GM23248 (cell line): Measurements from ENCODE around the gene OR2W1. TPM values are rescaled to one million over a fixed set of nuclear protein-coding genes. Genes with fewer than 3 reads are reported as not detected.

Experiments
- DNase-seq: peaks from one replicate; pipeline ENCODE4 v3.0.0-alpha.2; 2015
- H2AFZ ChIP-seq: fragments of 200-600 bp; sonication (generic); 2 replicates; pipeline ENCODE4 v1.6.1; 2016; ENCODE audit warnings: antibody characterized with exemption
- H3F3A ChIP-seq: fragments of 200-600 bp; sonication (generic); 2 replicates; pipeline ENCODE4 v1.6.1; 2016; ENCODE audit warnings: mild to moderate bottlenecking, antibody characterized with exemption, mixed run types; ENCODE audit not compliant: insufficient read depth
- H3K27ac ChIP-seq: fragments of 200-600 bp; sonication (generic); 2 replicates; pipeline ENCODE4 v1.5.1; 2016; ENCODE audit warnings: mild to moderate bottlenecking
- H3K27me3 ChIP-seq: fragments of 200-600 bp; sonication (generic); replicated peaks from 2 replicates; pipeline ENCODE4 v1.6.1; 2016; ENCODE audit warnings: mild to moderate bottlenecking; ENCODE audit not compliant: insufficient read depth
- H3K36me3 ChIP-seq: fragments of 200-600 bp; sonication (generic); 2 replicates; pipeline ENCODE4 v1.6.1; 2016; ENCODE audit warnings: low read depth, mild to moderate bottlenecking
- H3K4me1 ChIP-seq: fragments of 200-600 bp; sonication (generic); 2 replicates; pipeline ENCODE4 v1.6.1; 2016; ENCODE audit warnings: mild to moderate bottlenecking; ENCODE audit not compliant: insufficient read depth
- H3K4me2 ChIP-seq: fragments of 200-600 bp; sonication (generic); one replicate; pipeline ENCODE4 v1.6.1; 2016; ENCODE audit warnings: mild to moderate bottlenecking; ENCODE audit not compliant: unreplicated experiment
- H3K4me3 ChIP-seq: fragments of 200-600 bp; sonication (generic); 2 replicates; pipeline ENCODE4 v1.5.1; 2016; ENCODE audit warnings: mild to moderate bottlenecking
- H3K79me2 ChIP-seq: fragments of 200-600 bp; sonication (generic); 2 replicates; pipeline ENCODE4 v1.6.1; 2016; ENCODE audit warnings: mild to moderate bottlenecking; ENCODE audit not compliant: insufficient read depth
- H3K9ac ChIP-seq: fragments of 200-600 bp; sonication (generic); 2 replicates; pipeline ENCODE4 v1.6.1; 2016; ENCODE audit warnings: mild to moderate bottlenecking
- H3K9me2 ChIP-seq: fragments of 200-600 bp; sonication (generic); 2 replicates; pipeline ENCODE4 v1.6.1; 2016; ENCODE audit warnings: mixed run types, mild to moderate bottlenecking, moderate library complexity; ENCODE audit not compliant: insufficient read depth
- H3K9me3 ChIP-seq: fragments of 200-600 bp; sonication (generic); one replicate; pipeline ENCODE4 v1.6.1; 2017; ENCODE audit warnings: low read depth
- H4K20me1 ChIP-seq: fragments of 200-600 bp; sonication (generic); 2 replicates; pipeline ENCODE4 v1.6.0; 2016; ENCODE audit not compliant: insufficient read depth
- EZH2 ChIP-seq: fragments of 200-600 bp; sonication (generic); IDR thresholded peaks from 2 replicates; pipeline ENCODE4 v1.6.1; 2018; ENCODE audit warnings: antibody characterized with exemption, mild to moderate bottlenecking; ENCODE audit not compliant: insufficient read depth, poor library complexity, severe bottlenecking
- EZH2phosphoT487 ChIP-seq: fragments of 200-600 bp; sonication (generic); IDR thresholded peaks from 2 replicates; pipeline ENCODE4 v1.6.1; 2018; ENCODE audit warnings: antibody characterized with exemption, moderate library complexity, mild to moderate bottlenecking, low read depth; ENCODE audit not compliant: insufficient read depth
- WGBS, 2 experiments: methylation state at CpG; one replicate each; pipeline ENCODE4 v1.1.6; 2015 to 2017; ENCODE audit warnings: low lambda C conversion rate in 2 of 2, low coverage in 1 of 2; ENCODE audit errors: missing lambda C conversion rate in 2 of 2; 5-methylcytosine and 5-hydroxymethylcytosine counted together
- in situ Hi-C: fragments of 300-500 bp; cut with MboI; formaldehyde crosslinking; loops from 2 replicates; pipeline ENCODE4 v1.15.0; 2020
- polyA plus RNA-seq: library from polyadenylated mRNA; unstranded; fragments of >200 nt; fragmentation: Nextera tagmentation; extraction: Ambion mirVana; gene quantifications from 2 replicates; pipeline ENCODE4 v1.2.1, GENCODE V29; 2016
- total RNA-seq: library from RNA; depleted of rRNA; stranded (reverse); fragments of >200 nt; shearing (Covaris generic); gene quantifications from 2 replicates; pipeline ENCODE4 v1.2.3, GENCODE V29; 2014; rRNA removed

OR2W1 gene
- total RNA-seq (not detected in 2 replicates), polyA plus RNA-seq (not detected in 2 replicates)

DNA sequence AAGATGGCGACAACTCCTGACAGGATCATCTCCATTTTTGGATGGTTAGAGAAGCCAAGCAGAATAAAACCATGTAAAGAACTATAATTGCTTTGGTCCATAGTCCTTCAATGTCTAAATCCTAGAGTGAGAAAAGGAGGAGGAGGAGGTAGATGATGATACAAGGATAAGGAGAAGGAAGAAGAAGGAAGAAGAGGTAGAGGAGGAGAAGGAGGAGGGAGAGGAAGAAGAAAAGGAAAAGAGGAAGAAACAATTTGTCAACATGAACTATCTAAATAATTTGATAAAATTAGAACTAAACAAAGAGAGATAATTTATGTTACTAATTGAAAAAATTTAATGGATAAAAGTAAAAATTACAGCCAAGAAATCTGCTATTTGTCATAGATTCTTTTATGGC is at the start of gene OR2W1:
Gene OR2W1, minus strand, starts transcription at position 101 of the 400 bp plus-strand sequence. Its CDS starts 0 bp downstream, at position 101.
- Histone ChIP-seq H3K79me2 (no peaks in the 10 kb centered on the region), H3K9me2 (no peaks in the 10 kb centered on the region; the same call in 1 of the 2 replicates), H3K4me2 (no peak within 1 kb of the TSS), H3K27ac (no peak within 1 kb of the TSS), H3K4me3 (no peak within 1 kb of the TSS), H3K36me3 (no peaks in the 10 kb centered on the region), H3K27me3 (no peaks in the 10 kb centered on the region), H2AFZ (no peak within 1 kb of the TSS), H3K4me1 (no peaks in the 10 kb centered on the region), H4K20me1 (no peaks in the 10 kb centered on the region), H3K9ac (no peak within 1 kb of the TSS), H3K9me3 (no peaks in the 10 kb centered on the region), H3F3A (no peaks in the 10 kb centered on the region)
- TF ChIP-seq EZH2phosphoT487 (no peak), EZH2 (no peak)
- in situ Hi-C loops: no loop called here
- no peak for DNase-seq
- WGBS, 2 experiments: 4 to 5% methylated on average over 1 of the region's 1 CpG

DNA sequence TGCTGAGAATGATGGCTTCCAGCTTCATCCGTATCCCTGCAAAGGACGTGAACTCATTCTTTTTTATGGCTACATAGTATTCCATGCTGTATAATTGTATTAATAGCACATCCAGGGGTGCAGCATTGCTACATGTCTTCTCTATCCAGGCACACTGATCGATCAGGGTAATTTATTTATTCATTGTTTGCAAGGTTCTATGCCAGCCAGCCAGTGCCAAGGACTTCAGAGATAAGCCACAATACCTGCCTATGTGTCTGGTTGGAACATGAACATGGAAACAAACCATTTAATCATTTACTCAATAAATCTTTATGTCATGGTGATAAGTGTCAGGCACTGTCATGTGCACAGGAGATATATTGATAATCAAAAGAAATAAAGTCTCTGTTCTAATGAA is 48.0 kb upstream of the OR2W1 start:
- in situ Hi-C loops: no loop called here
- WGBS, 2 experiments: 19 to 31% methylated on average over 3 of the region's 3 CpGs
- TF ChIP-seq EZH2phosphoT487: no peak
- no peak for TF ChIP-seq EZH2

DNA sequence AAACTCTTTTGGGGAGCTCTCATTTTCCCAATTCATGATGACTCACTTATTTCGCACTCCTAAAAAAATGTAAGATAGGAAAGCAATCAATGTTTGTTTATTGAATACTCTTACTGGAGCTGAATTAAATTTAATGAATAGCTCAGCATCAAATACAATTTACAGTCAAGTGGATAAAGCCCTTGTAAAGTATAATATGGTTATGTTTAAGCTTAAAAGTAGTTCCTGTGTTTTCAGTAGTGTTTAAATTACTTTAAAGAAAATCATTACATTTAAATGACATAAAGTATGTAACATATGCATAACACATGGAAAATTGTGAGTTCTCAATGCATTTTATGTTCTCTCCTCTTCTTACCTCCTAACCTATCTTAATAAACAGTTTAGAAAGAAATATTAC is 42.2 kb upstream of the OR2W1 start, which contains the start of gene OR2B3:
Gene OR2B3, minus strand, starts transcription at position 101 of the 400 bp plus-strand sequence. Its CDS starts 65 bp downstream, at position 36.
- H3K9me2 ChIP-seq: no peaks in the 10 kb centered on the region
- no peaks in the 10 kb centered on the region for H4K20me1 ChIP-seq
- H2AFZ ChIP-seq: no peak within 1 kb of the TSS
- H3K9me3 ChIP-seq: no peaks in the 10 kb centered on the region
- H3K4me2 ChIP-seq: no peak within 1 kb of the TSS
- H3K27me3 ChIP-seq: no peaks in the 10 kb centered on the region
- 40 to 42% methylated on average over 1 of the region's 1 CpG for WGBS, 2 experiments
- H3K79me2 ChIP-seq: no peaks in the 10 kb centered on the region
- in situ Hi-C loops: no loop called here
- no peak for DNase-seq
- no peak within 1 kb of the TSS for H3K4me3 ChIP-seq
- H3K27ac ChIP-seq: no peak within 1 kb of the TSS
- H3K9ac ChIP-seq: no peak within 1 kb of the TSS
- H3K36me3 ChIP-seq: no peaks in the 10 kb centered on the region
- H3K4me1 ChIP-seq: no peaks in the 10 kb centered on the region
- TF ChIP-seq EZH2 (no peak), EZH2phosphoT487 (no peak)
- H3F3A ChIP-seq: no peaks in the 10 kb centered on the region

More for the DNA sequence above, 48.0 kb upstream of the OR2W1 start:
- H3K36me3 ChIP-seq: no peaks in the 10 kb centered on the region
- H3K9me2 ChIP-seq: no peaks in the 10 kb centered on the region
- H4K20me1 ChIP-seq: no peaks in the 10 kb centered on the region
- no peak overlapping the region for H2AFZ ChIP-seq
- H3K79me2 ChIP-seq: no peaks in the 10 kb centered on the region
- no peak overlapping the region for H3K27ac ChIP-seq
- H3K4me1 ChIP-seq: no peaks in the 10 kb centered on the region
- H3K9ac ChIP-seq: no peak overlapping the region
- no peak overlapping the region for H3K4me2 ChIP-seq
- no peak for DNase-seq
- no peaks in the 10 kb centered on the region for H3K9me3 ChIP-seq
- H3K4me3 ChIP-seq: no peak overlapping the region
- no peaks in the 10 kb centered on the region for H3K27me3 ChIP-seq
- no peaks in the 10 kb centered on the region for H3F3A ChIP-seq

- in situ Hi-C loops: no loop called here
- H2AFZ ChIP-seq: no peak overlapping the region
- TF ChIP-seq EZH2phosphoT487: no peak
- no peak for TF ChIP-seq EZH2
- no peaks in the 10 kb centered on the region for H3K9me3 ChIP-seq
- no peak overlapping the region for H3K27ac ChIP-seq
- H3K79me2 ChIP-seq: no peaks in the 10 kb centered on the region
- H4K20me1 ChIP-seq: no peaks in the 10 kb centered on the region
- WGBS, 2 experiments: 40 to 52% methylated on average over 15 of the region's 15 CpGs
- no peaks in the 10 kb centered on the region for H3K36me3 ChIP-seq
- DNase-seq: no peak
- H3K9me2 ChIP-seq: no peaks in the 10 kb centered on the region
- no peaks in the 10 kb centered on the region for H3K27me3 ChIP-seq
- no peak overlapping the region for H3K4me3 ChIP-seq
- H3F3A ChIP-seq: no peaks in the 10 kb centered on the region
- H3K4me1 ChIP-seq: no peaks in the 10 kb centered on the region
- no peak overlapping the region for H3K4me2 ChIP-seq
- no peak overlapping the region for H3K9ac ChIP-seq
Measured at GRCh38 chr6:29082457-29082856, 37.5 kb upstream of the OR2W1 start.

GRCh38 chr6:29081312-29081711 is 36.3 kb upstream of the OR2W1 start:
- in situ Hi-C loops: no loop called here
- Histone ChIP-seq H3K4me1 (no peaks in the 10 kb centered on the region), H3K9me3 (no peaks in the 10 kb centered on the region), H3F3A (no peaks in the 10 kb centered on the region), H3K4me2 (no peak overlapping the region), H4K20me1 (no peaks in the 10 kb centered on the region), H3K9ac (no peak overlapping the region), H3K79me2 (no peaks in the 10 kb centered on the region), H3K27me3 (no peaks in the 10 kb centered on the region), H3K36me3 (no peaks in the 10 kb centered on the region), H2AFZ (no peak overlapping the region), H3K9me2 (no peaks in the 10 kb centered on the region), H3K4me3 (no peak overlapping the region), H3K27ac (no peak overlapping the region)
- TF ChIP-seq EZH2phosphoT487: no peak
- no peak for TF ChIP-seq EZH2
- DNase-seq: no peak
